PFSK-1 (cell line): Measurements from ENCODE around the gene RNF103.

ENCODE experiments used
- FOXP2 ChIP-seq: optimal IDR thresholded peaks from 2 replicates; pipeline ENCODE3; 2011; ENCODE audit warnings: borderline replicate concordance, control low read depth, inconsistent platforms; ENCODE audit not compliant: insufficient read depth; ENCODE audit errors: extremely low read length, extremely low read depth
- POLR2AphosphoS5 ChIP-seq: IDR thresholded peaks from 2 replicates; pipeline ENCODE4 v1.6.1; 2012; ENCODE audit warnings: low read depth, mild to moderate bottlenecking, control low read depth, low read length, moderate library complexity
- REST ChIP-seq, 2 experiments: IDR thresholded peaks; 2 replicates each; pipeline versions ENCODE4 v1.6.1 to v1.8.0; 2011 to 2012; ENCODE audit warnings: low read depth in 2 of 2, low read length in 2 of 2, control low read depth in 1 of 2, inconsistent platforms in 1 of 2, mild to moderate bottlenecking in 1 of 2, moderate library complexity in 1 of 2; ENCODE audit not compliant: insufficient read depth in 1 of 2
- SIN3A ChIP-seq: IDR thresholded peaks from 2 replicates; pipeline ENCODE4 v1.6.1; 2012; ENCODE audit warnings: mild to moderate bottlenecking, low read length, moderate library complexity, borderline replicate concordance; ENCODE audit not compliant: insufficient read depth
- TAF1 ChIP-seq: IDR thresholded peaks from 2 replicates; pipeline ENCODE4 v1.6.1; 2012; ENCODE audit warnings: low read length, control low read depth, borderline replicate concordance; ENCODE audit not compliant: insufficient read depth

The RNF103 gene

GRCh38 chr2:86616502-86616901 is 7.2 kb downstream of the RNF103 start:
- no peak for TF ChIP-seq TAF1

- TF ChIP-seq SIN3A (no peak), REST (IDR thresholded peaks at IDR 0.05; ENCODE audit: insufficient read depth in 1 of 2, low read depth in 2 of 2, low read length in 2 of 2) (no peak), POLR2AphosphoS5 (no peak), FOXP2 (no peak), TAF1 (no peak)
Observed at GRCh38 chr2:86615596-86615995, 8.1 kb downstream of the RNF103 start.

- TF ChIP-seq SIN3A (no peak), TAF1 (no peak), FOXP2 (no peak), POLR2AphosphoS5 (no peak), REST (IDR thresholded peaks at IDR 0.05; ENCODE audit: insufficient read depth in 1 of 2, low read depth in 2 of 2, low read length in 2 of 2) (no peak)
Observed at GRCh38 chr2:86613515-86613914, 10.2 kb downstream of the RNF103 start.

- no peak for TF ChIP-seq FOXP2
- TF ChIP-seq SIN3A = no peak
- no peak for TF ChIP-seq REST (IDR thresholded peaks at IDR 0.05; ENCODE audit: insufficient read depth in 1 of 2, low read depth in 2 of 2, low read length in 2 of 2)
- no peak for TF ChIP-seq TAF1
- TF ChIP-seq POLR2AphosphoS5 = no peak
Observed at GRCh38 chr2:86610871-86611270, 12.8 kb downstream of the RNF103 start.

GRCh38 chr2:86608832-86609410 is 14.7 kb downstream of the RNF103 start:
- no peak for TF ChIP-seq TAF1

GRCh38 chr2:86603905-86604304 is 19.8 kb downstream of the RNF103 start:
- TF ChIP-seq SIN3A = no peak
- no peak for TF ChIP-seq REST (IDR thresholded peaks at IDR 0.05; ENCODE audit: insufficient read depth in 1 of 2, low read depth in 2 of 2, low read length in 2 of 2)
- TF ChIP-seq POLR2AphosphoS5 = no peak
- no peak for TF ChIP-seq TAF1
- no peak for TF ChIP-seq FOXP2
